K562 (cell line): ENCODE measurements around the gene HLA-DPA1. TPM values are rescaled to one million over a fixed set of nuclear protein-coding genes. Genes with fewer than 3 reads are reported as not detected.

ENCODE experiments used
- ATAC-seq: fragments of 200-7000 bp; cut with Tn5 transposase; 3 replicates; pipeline ENCODE4 v1.9.1; 2020; ENCODE audit warnings: moderate library complexity
- BruUV-seq: library from RNA; stranded (reverse); fragments of 400-500 nt; replicated peaks from 2 replicates; lab custom pipeline; 2021; lab: Mats Ljungman, UMichigan
- CTCF ChIA-PET: fragments of 300-600 bp; formaldehyde crosslinking; extraction: SDS; loops from one replicate; lab custom pipeline; 2021; ENCODE audit warnings: low intra/inter-chr PET ratio; lab: Yijun Ruan, JAX
- POLR2A ChIA-PET: fragments of 300-600, 350-650 bp; sonication (Branson Sonifier 250); formaldehyde crosslinking; extraction: SDS; loops from one replicate; lab custom pipeline; 2021; ENCODE audit warnings: antibody characterized with exemption, inconsistent platforms; lab: Yijun Ruan, JAX
- DNase-seq, 4 experiments: peaks; one replicate each; pipeline versions ENCODE4 v3.0.0 to v3.0.0-alpha.2; 2011 to 2018; ENCODE audit warnings: low spot score in 3 of 4, mixed read lengths in 3 of 4; ENCODE audit errors: extremely low read depth in 1 of 4
- FAIRE-seq: peaks from 2 replicates; lab custom pipeline; 2011; peaks lifted over from hg19 to GRCh38; lab: Jason Lieb, UNC
- H2AFZ ChIP-seq: 2 replicates; pipeline ENCODE4 v1.6.0; 2011; ENCODE audit warnings: low read depth, low read length, control low read depth, inconsistent platforms
- H3K27ac ChIP-seq: fragments of 200-600 bp; 3 replicates; pipeline ENCODE4 v1.8.0; 2011; ENCODE audit warnings: low read depth, mild to moderate bottlenecking, control low read depth, inconsistent platforms, low read length, moderate library complexity, mixed read lengths; ENCODE audit errors: extremely low read depth
- H3K27me3 ChIP-seq, 2 experiments: fragments of 300-600 bp in 1 of 2; 2 replicates in 1 of 2; 3 replicates in 1 of 2; pipeline versions ENCODE4 v1.6.0 to v1.8.0; 2011; ENCODE audit warnings: inconsistent platforms in 2 of 2, low read length in 2 of 2, mild to moderate bottlenecking in 1 of 2, mixed read lengths in 1 of 2, moderate library complexity in 1 of 2; ENCODE audit not compliant: control insufficient read depth in 2 of 2, insufficient read depth in 2 of 2
- H3K36me3 ChIP-seq: fragments of 300-600 bp; 3 replicates; pipeline ENCODE4 v1.8.0; 2011; ENCODE audit warnings: mild to moderate bottlenecking, low read length, inconsistent platforms; ENCODE audit not compliant: control insufficient read depth, insufficient read depth
- H3K4me1 ChIP-seq, 2 experiments: fragments of 200-600 bp in 1 of 2; replicated peaks in 1 of 2; 2 replicates in 1 of 2; 3 replicates in 1 of 2; pipeline versions ENCODE4 v1.5.1 to v1.8.0; 2011; ENCODE audit warnings: inconsistent platforms in 2 of 2, low read length in 2 of 2, mild to moderate bottlenecking in 1 of 2, mixed read lengths in 1 of 2, moderate library complexity in 1 of 2; ENCODE audit not compliant: control insufficient read depth in 2 of 2, insufficient read depth in 2 of 2
- H3K4me2 ChIP-seq: 2 replicates; pipeline ENCODE4 v1.6.1; 2011; ENCODE audit warnings: low read length, control low read depth, inconsistent platforms, mixed read lengths; ENCODE audit not compliant: insufficient read depth
- H3K4me3 ChIP-seq: fragments of 200-600 bp; sonication (generic), shearing (Covaris generic); 2 replicates; pipeline ENCODE4 v1.5.1; 2016; ENCODE audit warnings: control low read depth, inconsistent platforms
- H3K79me2 ChIP-seq: fragments of 200-600 bp; 3 replicates; pipeline ENCODE4 v1.8.0; 2011; ENCODE audit warnings: low read length, inconsistent platforms; ENCODE audit not compliant: control insufficient read depth, insufficient read depth
- H3K9ac ChIP-seq, 2 experiments: 2 replicates each; pipeline versions ENCODE4 v1.6.0 to v1.6.1; 2011; ENCODE audit warnings: low read depth in 2 of 2, low read length in 2 of 2, control low read depth in 1 of 2, inconsistent platforms in 1 of 2, mild to moderate bottlenecking in 1 of 2, mixed read lengths in 1 of 2; ENCODE audit not compliant: insufficient read depth in 1 of 2
- H3K9me1 ChIP-seq: one replicate; pipeline ENCODE4 v1.6.0; 2011; ENCODE audit warnings: inconsistent platforms, mild to moderate bottlenecking, low read length, moderate library complexity; ENCODE audit not compliant: control insufficient read depth, insufficient read depth
- H3K9me3 ChIP-seq: replicated peaks from 2 replicates; pipeline ENCODE4 v1.5.1; 2011; ENCODE audit warnings: low read depth, low read length, inconsistent platforms; ENCODE audit not compliant: control insufficient read depth, insufficient read depth
- H4K20me1 ChIP-seq: replicated peaks from 2 replicates; pipeline ENCODE4 v1.6.1; 2011; ENCODE audit warnings: low read length, inconsistent platforms, mixed read lengths; ENCODE audit not compliant: control insufficient read depth, insufficient read depth
- MLX ChIP-seq, 2 experiments: fragments of 450-650 bp in 1 of 2; sonication (generic) in 1 of 2; formaldehyde crosslinking; conservative IDR thresholded peaks; 2 replicates each; pipeline versions ENCODE4 v1.4.0 to v1.8.1; 2020 to 2022; ENCODE audit warnings: mild to moderate bottlenecking in 1 of 2, missing genetic modification reagents in 1 of 2
- SREBF2 ChIP-seq: sonication (generic); formaldehyde crosslinking; IDR thresholded peaks from 2 replicates; pipeline ENCODE4 v1.4.0; 2020; ENCODE audit warnings: mild to moderate bottlenecking, missing genetic modification reagents
- ZNF512 ChIP-seq: IDR thresholded peaks from 2 replicates; pipeline ENCODE4 v1.6.1; 2016; ENCODE audit warnings: missing genetic modification characterization, missing compliant biosample characterization
- in situ Hi-C: fragments of 300-500 bp; cut with MboI; formaldehyde crosslinking; loops from 4 replicates; pipeline ENCODE4 v1.15.0; 2018; ENCODE audit warnings: inconsistent platforms, mixed read lengths
- intact Hi-C: fragments of 100-400 bp; cut with micrococcal nuclease; formaldehyde crosslinking; loops from 2 replicates; pipeline ENCODE4 v1.14.2; 2022
- polyA plus RNA-seq, 8 experiments: library from polyadenylated mRNA; depleted of rRNA in 4 of 8; stranded (reverse) in 5 of 8; unstranded in 3 of 8; fragments of >200 nt; fragmentation: Nextera tagmentation in 2 of 8; fragmentation: Illumina TruSeq in 1 of 8; extraction: Ambion mirVana in 2 of 8; extraction: Trizol in 1 of 8; gene quantifications; 2 replicates each; pipeline versions ENCODE4 v1.2.1 to v1.2.3, GENCODE V29; 2011 to 2014; ENCODE audit warnings: inconsistent platforms in 1 of 8, missing spikeins in 1 of 8
- total RNA-seq, 7 experiments: library from RNA; depleted of rRNA in 6 of 7; stranded (reverse); fragments of >200 nt in 6 of 7; fragmentation: Illumina TruSeq in 2 of 7; extraction: Trizol in 2 of 7; gene quantifications; 2 replicates each; pipeline versions ENCODE4 v1.2.1 to v1.2.3, GENCODE V29; 2011 to 2021; ENCODE audit warnings: low replicate concordance in 1 of 7

HLA-DPA1 gene
- total and polyA plus RNA-seq, 9 of the 15 experiments (the other 6 are each of a cell fraction or from before 2014, with no cell fraction given), result 0.23 to 0.93 (median 0.55) TPM

- no peak for TF ChIP-seq MLX (CRISPR knock-in tag; conservative IDR thresholded peaks at IDR 0.05)
These were observed 54.5 kb downstream of the HLA-DPA1 start (continued) for GRCh38 chr6:33018904-33019303.

GRCh38 chr6:33018418-33018817 is 55.0 kb downstream of the HLA-DPA1 start:
- no peak overlapping the region for H3K4me2 ChIP-seq
- H3K27me3 ChIP-seq, result peaks cover 22 to 48% of the 10 kb centered on the region in 2 experiments
- H3K4me3 ChIP-seq, result no peak overlapping the region
- peak; percentile 6 for FAIRE-seq
- no peak for ATAC-seq
- H3K4me1 ChIP-seq, result no peaks in the 10 kb centered on the region
- no peak overlapping the region for H2AFZ ChIP-seq
- H3K79me2 ChIP-seq, result no peaks in the 10 kb centered on the region
- POLR2A ChIA-PET, result interaction anchor here (0.6 to 1.0 kb wide), 2 partner anchors 11 to 1092 kb away, joined by 3 read pairs; no protein-coding TSS in a partner anchor
- H3K9ac ChIP-seq, result no peak overlapping the region
- peak; percentile 67; the same call in 1 of the 2 replicates for TF ChIP-seq ZNF512 (tag)
- no peak for TF ChIP-seq SREBF2
- TF ChIP-seq, all 486 proteins: peak for 1
- H3K9me1 ChIP-seq, result no peaks in the 10 kb centered on the region
- in situ Hi-C loops (loop anchor here (5.0 kb wide), 2 partner anchors 69 to 229 kb away; no protein-coding TSS in a partner anchor), intact Hi-C loops (loop anchor here (5.0 kb wide), 1 partner anchor 129 kb away; no protein-coding TSS in a partner anchor)
- H3K27ac ChIP-seq, result no peak overlapping the region
- BruUV-seq, result no TSS peak
- peaks cover 4% of the 10 kb centered on the region; the same call in 1 of the 2 replicates for H4K20me1 ChIP-seq
- CTCF ChIA-PET, result interaction anchor here (0.5 kb wide), 1 partner anchor 225 kb away, joined by 4 read pairs; no protein-coding TSS in a partner anchor
- DNase-seq, result peak in 1 of 4 experiments; percentile 2
- H3K36me3 ChIP-seq, result no peaks in the 10 kb centered on the region
- H3K9me3 ChIP-seq, result no peaks in the 10 kb centered on the region
